DMS114 treated with DMSO at 0.1 percent for 48 hours (cell line): Measurements from ENCODE around the gene KCNE4.

Experiments
- DNase-seq: peaks from one replicate; lab custom pipeline; 2025; ENCODE audit not compliant: unreplicated experiment; lab: John Stamatoyannopoulos, UW

KCNE4 gene, protein sequence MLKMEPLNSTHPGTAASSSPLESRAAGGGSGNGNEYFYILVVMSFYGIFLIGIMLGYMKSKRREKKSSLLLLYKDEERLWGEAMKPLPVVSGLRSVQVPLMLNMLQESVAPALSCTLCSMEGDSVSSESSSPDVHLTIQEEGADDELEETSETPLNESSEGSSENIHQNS

DNA sequence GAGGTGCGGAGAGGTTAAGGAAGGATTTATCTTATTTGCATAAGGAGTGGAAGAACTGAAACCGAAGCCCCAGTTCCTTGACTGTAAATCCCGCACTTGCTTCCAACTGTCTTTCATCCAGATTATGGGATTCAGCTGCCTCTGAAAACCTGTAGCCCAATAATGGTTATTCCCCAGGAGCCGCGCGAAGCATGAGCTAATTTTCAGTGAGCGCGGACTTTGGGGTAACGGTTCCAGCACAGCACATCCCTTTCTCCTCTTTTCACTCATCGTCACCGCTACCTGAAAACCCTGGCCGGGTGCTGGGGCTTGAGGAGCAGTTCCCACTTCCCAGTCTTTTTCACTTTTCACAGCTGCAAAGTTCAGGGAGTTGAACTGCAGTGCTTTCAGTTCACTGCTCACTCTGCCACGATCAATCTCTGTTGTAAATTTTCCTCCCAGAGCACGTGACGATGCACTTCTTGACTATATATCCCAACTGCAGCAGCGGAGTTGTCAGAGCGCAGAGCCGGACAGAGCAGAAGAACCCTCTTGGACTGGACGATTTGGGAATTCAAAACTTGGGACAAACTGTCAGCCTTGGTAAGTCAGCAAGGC lies at the start of gene KCNE4:
TSS of gene KCNE4 (plus strand) at position 498 of the 597 bp plus-strand sequence. CDS start 641 bp downstream, outside the sequence.
- no peak for DNase-seq

DNA sequence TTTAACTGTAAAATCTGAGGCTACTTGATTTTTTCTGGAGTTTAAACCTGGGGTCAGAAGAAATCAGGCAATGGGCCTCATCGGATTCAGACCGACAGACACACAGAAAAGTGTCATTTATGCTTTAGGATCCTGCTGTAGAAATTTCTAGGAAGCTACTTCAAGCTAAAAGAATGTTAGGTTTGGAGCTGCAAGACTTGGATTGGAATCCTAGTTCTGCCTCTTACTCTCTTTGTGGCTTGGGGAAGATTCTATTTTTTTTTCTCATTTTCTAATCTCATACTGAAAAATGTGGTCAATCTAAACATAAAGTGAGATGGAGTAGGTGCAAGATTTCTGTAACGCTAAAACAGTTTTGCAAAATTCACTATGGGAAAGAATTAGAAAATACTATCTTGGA lies 48.8 kb upstream of the KCNE4 start:
- no peak for DNase-seq

DNA sequence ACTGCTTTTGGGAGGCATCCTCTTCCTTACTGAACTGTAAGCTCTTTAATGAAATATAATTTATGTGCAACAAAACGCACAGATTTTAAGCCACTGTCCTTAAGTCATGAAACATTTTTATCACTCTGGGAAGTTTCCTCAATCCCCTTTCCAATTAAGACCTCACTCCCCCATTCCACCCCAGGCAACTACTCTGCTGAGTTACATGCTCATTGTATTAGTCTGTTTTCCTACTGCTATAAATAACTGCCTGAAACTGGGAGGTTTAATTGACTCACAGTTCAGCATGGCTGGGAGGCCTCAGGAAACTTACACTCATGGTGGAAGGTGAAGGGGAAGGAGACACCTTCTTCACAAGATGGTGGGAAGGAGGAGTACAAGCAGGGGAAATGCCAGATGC lies 46.5 kb upstream of the KCNE4 start:
- no peak for DNase-seq

DNA sequence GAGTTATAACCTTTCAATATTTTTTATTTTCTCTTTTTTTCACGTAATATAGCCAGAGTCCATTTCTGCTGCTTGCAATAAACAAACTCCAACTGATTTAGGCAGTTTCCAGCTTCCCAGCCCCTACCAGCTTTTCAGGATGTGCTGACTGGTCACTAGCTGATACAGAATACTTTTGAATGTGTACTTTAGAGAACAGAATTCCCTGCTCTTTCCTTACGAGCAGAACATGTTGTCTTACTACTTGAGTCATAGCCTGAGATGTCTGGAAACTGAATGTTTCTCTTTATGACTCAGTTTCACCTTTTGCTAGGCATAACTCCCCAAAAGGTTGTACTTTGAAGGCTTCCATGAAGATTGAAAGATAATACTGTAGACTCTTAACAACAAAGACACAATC lies 44.5 kb upstream of the KCNE4 start:
- DNase-seq, result no peak

DNA sequence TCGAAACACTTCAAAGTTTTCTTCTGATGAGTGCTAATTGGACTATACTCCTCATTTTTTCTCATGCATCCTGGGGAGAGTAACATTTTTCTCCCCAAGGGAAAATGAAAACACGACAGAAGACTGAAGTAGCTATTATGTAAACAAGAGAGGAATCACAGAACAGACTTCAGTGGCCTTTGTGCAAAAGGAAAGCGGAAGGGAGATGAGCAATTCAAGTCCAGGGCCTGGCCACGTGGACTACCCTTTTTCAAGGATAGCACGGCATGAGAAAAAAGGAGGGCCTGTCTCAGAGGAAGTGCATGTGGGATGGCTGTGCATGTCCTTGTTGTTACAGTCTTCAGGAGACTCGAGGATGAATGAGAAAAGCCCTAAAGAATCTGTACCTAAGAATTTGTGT lies 43.8 kb upstream of the KCNE4 start:
- no peak for DNase-seq

DNA sequence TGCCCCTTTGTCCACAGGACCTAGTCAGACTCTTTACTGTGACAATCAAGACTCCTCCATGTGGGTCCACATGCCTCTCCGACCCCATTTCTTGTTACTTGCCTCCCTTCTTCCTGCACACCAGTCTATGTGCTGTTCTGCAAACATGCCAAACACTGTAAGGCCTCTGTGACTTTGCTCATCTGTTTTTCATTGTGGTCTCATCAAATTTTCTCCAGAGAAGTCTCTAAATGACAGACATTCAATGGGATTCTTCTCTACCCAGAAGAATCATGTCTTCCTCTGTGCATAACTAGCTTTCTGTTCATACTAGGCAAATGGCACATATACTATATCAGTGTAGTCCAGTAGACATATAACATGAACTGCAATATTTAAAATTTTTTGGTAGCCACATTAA lies 43.0 kb upstream of the KCNE4 start:
- no peak for DNase-seq

DNA sequence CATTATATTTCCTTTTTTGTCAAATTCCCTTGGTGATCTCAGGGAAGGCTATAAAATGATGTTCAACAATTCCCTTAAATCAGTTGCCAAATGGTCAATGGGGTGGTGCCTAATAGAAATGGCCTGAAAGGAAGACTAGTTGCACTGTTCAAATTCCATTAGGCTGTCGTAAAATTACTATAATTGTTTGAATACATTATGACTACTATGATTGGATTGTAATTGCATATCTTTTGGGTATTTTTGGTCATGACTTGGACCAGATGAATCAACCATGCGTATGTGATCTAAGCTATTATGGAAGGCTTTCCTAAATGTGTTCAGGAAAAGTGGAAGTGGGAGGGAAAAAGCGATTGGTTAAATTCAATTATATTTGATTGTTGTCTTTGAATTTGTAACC lies 41.3 kb upstream of the KCNE4 start:
- no peak for DNase-seq

DNA sequence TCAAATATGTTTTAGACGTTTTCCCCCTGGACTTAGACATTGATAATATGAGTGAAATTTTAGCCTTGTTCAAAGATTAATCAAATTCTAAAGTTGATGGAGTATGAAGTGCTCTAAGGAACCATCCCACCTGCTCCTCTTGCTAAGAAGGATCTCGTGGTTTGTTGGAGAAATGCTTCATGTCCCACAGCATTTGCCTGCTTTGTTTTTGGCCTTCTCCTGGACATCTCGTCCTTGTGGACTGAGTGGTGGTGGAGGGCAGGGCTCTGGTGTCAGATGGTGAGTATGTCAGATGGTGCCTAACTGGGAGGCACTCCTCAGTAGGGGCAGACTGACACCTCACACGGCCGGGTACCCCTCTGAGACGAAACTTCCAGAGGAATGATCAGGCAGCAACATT lies 39.7 kb upstream of the KCNE4 start:
- DNase-seq, result no peak

DNA sequence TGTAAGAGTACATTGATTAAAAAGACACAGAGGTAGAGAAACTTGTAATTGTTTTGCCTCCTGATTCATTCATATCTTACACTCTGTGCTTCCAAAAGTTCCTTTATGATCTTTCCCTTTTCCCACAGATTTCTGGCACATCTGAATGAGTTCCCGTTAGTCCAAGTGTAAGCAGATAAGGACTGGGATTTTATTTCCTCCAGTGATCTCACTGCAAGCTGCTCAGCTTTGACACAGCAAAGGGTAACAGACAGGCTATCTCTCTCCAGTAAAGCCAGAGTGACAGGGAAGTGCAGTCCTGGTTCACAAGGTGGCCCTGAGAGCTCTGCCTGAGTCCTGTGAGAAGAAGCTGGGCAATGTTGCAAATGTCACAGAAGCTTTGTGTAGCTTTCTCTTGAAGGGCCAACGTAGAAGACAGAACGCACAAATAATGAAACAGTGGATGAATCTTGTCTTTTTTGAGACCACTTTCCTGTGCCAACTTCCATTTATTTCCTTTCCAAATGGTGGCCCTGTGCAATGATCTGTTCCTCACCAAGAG lies 32.5 kb upstream of the KCNE4 start:
- DNase-seq, result no peak

DNA sequence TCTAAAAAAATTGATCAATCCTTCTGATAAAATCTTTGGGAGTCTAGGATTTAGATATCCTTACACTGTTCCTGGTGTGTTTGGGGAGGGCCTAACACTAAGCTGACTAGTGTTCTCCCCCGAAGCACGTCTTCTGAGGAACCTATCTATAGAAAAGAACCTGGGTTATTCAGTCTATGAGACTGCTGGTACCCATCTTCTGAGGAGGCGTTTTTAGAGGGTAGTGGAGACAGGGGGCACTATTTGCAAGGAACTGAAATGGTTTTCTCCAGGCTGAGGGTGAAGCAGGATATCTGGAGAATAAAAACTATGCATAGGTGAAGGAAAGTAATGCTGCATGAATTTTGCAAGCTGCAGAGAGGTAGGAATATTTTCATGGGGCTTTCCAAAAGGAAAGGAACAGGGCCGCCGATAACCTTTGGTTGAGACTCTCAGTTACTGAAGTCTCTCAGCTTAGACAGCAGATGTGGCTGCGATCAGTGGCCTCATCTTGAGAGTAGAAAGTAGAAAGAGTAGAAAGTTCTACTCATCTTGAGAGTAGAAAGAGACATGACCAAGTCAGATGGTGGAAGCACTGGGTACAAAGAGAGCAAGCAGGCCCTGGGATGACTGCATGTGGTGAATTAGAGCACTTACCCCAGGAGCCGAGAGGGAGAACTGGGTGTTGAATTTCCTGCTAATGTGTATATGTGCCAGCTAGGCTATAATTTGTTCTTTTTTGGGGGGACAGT lies 31.8 kb upstream of the KCNE4 start:
- no peak for DNase-seq

DNA sequence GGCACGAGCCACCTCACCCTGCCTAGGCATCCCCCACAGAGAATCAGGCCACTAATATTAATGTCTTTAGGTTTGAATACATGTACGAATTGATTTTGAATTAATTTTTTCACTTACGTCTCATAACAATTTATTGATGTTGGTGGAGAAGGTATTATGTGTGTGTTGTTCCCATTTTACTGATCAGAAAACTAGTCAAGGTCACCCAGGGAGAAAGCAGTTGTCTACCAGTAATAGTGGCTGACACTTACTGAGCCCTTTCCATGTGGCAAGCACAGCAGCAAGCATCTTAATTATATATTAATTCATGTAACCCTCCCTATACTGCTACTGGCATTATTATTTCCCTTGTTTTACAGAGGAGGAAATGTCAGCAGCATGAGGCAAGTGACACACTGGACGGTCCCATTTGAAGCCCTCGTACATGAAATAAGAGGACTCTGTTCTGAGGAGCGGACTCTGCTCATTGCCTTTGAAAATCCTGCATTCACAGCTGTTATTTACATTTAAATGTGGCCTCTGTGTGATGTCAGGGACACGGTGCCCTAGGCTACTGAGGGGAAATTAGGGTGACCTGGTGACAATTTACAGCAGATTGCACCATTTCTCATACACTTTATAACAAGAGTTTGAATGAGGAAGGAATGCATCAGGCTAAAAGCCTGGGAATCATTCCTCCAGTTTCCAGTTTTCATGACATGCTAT lies 30.9 kb upstream of the KCNE4 start:
- DNase-seq, result no peak

DNA sequence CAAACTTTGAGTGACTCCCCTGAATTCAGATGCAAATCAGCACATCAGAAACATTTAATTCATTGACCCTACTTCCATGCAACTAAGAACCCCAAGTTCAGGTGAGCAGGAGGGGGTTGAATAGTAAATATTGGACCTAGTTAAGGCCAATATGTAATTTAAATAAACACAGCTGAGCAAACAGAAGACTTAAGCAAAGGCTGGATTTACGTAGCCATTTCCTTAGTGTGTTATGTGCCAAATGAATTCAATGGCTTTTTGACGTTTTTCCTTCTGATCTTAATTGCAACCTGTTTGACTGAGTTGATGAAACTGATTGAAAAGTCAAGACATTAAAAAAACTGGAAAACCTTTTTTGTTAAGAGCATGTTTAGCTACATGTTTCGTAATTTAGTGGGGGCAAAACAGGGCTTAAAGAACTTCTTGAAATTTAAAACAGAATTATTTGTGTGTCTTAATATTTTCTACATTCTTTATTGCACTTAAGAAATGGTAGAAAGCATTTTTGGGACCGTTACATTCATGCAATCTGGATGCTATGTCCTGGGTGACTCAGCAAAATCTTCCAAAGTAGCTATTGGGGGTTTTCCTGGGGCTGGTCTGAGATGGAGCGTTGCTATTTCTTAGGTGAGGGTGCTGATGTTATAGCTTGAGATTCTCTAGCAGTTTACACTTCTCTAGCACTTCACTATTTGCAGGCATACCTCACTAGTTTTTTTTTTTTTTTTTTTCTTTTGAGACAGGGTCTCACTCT lies 25.5 kb upstream of the KCNE4 start:
- no peak for DNase-seq

DNA sequence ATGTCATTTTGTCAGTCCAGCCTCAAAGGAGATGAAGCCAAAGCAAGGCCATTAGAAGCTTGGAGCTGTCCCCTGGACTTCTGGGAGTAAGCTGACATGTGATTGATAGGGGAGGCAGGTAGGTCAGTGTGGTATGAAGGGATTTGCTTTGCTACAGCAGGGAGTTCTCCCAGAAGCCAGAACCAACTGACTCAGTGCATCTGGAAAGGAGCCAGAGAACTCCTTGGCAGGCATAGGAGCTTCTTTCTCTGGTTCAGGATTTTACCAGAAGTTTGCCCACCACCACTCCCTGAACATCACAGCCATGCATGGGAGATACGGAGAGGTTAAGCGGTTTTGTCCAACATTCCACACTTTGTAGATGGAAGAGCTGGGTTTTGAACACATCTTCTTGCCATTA lies 24.5 kb upstream of the KCNE4 start:
- no peak for DNase-seq

DNA sequence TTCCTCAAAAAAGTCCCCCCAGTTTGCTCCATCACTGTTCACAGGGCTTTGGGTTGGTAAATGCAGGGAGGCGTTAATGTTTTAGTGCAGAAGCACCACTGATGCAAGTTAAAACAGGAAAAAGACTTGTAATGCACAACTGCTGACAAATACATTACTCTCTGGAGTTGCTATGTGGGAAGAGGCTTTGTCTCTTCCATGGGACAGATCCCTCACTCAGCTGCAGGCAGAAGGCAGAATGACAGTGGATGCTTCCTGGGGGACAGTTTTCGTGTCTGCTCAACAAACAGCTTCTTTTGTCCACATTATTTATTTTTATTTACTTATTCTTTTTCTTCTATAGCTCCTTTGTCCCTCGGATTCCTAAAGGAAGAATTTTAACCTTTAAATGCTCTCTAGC lies 22.7 kb upstream of the KCNE4 start:
- no peak for DNase-seq

DNA sequence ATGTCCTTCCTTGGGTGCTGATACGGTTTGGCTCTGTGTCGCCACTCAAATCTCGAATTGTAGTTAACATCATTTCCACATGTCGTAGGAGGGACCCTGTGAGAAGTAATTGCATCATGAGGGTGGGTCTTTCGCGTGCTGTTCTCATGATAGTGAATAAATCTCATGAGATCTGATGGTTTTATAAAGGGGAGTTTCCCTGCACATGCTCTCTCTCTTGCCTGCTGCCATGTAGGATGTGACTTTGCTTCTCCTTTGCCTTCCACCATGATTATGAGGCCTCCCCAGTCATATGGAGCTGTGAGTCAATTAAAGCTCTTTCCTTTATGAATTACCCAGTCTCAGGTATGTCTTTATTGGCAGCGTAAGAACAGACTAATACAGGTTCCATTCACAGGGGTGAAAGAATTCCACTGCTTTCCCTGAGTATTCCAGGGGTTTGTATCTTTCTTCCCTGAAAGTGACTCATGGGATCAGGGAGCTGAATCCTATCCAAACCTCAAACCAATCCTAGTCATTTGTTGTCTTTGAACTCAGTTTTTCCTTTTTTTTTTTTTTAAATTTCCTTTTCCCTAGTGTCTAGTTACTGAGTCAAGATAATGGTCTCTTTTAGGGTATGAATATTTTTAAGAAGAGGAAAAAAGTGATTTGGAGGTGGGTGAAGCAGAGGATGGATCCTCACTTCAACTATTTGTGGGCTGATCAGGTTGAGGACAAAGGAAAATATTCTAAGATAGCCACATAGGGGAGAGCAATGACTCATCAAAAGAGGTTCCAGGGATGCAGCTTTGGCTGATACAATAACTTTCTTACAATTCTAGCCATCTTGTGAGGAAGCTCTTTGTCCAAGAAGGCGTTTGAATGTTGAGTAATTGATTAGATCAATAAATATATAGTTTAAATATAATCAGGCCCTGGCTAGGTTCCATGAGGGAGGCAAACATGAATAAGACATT lies 19.5 kb upstream of the KCNE4 start:
- DNase-seq, result no peak

DNA sequence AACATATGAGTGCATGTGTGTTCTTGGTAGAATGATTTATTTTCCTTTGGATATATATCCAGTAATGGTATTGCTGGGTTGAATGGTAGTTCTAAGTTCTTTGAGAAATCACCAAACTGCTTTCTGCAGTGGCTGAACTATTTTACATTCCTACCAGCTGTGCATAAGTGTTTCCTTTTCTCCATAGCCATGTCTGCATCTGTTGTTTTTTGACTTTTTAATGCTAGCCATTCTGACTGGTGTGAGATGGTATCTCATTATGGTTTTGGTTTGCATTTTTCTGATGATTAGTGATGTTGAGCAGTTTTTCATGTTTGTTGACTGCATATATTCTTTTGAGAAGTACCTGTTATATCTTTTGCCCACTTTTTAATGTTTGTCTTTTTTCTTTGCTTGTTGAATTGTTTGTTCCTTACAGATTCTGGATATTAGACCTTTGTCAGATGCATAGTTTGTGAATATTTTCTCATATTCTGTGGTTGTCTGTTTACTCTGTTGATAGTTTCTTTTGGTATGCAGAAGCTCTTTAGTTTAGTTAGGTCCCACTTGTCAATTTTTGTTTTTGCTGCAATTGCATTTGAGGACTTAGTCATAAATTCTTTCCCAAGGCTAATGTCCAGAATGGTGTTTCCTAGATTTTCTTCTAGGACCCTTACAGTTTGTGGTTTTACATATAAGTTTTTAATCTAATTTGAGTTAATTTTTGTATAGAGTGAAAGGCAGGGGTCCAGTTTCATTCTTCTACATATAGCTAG lies 17.6 kb upstream of the KCNE4 start:
- DNase-seq, result no peak

DNA sequence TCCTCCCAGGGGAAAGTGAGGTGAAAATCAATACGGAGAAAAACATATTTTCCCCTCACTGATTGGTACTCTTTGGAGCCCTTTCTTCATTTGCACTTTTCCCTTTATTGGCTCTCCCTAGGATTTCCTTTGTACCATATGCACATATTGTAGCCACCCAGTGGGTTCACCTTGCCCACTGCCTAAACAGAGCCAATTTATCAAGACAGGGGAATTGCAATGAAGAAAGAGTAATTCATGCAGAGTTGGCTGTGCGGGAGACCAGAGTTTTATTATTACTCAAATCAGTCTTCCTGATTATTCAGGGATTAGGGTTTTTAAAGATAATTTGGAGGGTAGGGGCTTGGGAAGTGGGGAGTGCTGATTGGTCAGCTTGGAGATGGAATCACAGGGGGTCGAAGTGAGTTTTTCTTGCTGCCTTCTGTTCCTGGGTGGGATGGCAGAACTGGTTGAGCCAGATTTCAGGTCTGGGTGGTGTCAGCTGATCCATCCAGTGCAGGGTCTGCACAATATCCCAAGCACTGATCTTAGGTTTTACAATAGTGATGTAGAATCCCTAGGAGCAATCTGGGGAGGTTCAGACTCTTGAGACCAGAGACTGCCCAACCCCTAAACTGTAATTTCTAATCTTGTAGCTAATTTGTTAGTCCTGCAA lies 15.1 kb upstream of the KCNE4 start:
- no peak for DNase-seq

DNA sequence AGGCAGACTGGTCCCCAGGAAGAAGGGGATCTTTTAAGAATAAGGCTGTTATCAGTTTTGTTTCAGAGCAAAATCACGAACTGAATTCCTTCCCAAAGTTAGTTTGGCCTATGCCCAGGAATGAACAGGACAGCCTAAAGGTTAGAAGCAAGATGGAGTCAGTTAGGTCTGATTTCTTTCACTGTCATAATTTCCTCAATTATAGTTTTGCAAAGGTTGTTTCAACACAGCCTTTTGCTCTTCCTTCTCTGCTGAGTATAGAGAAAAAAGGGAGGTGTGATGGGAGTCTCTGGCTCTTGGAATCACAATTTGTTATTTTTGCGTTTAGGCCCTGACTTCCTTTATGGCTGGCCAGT lies 14.6 kb upstream of the KCNE4 start:
- no peak for DNase-seq

DNA sequence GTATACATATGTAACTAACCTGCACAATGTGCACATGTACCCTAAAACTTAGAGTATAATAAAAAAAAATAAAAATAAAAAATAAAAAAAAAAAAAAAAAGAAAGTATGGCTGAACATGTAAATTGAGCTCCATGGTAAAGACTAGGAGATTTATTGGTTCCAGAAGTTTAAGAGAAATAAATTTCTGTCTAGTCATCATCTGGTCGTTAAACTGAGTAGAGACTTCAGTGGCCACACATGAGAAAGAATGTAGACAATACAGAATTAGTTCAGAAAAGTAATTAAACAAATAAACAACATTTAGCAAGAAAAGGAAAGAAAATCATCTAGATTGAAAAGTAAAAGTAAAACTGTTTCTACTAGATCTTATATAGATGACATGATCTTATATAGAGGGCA lies 12.4 kb upstream of the KCNE4 start:
- no peak for DNase-seq
